Measurements from ENCODE around the gene MAST4.

The MAST4 gene

GRCh38 chr5:67129768-67130167 lies 533.6 kb downstream of the MAST4 start:
- no peak for TF ChIP-seq SPI1 (IDR thresholded peaks at IDR 0.05; ENCODE audit: low read depth, low read length)
- TF ChIP-seq POLR2AphosphoS5 (IDR thresholded peaks at IDR 0.05; ENCODE audit: low read depth, low read length): no peak
- no peak for TF ChIP-seq POU2F2 (IDR thresholded peaks at IDR 0.05; ENCODE audit: low read depth, low read length)
- no peak for TF ChIP-seq TAF1 (IDR thresholded peaks at IDR 0.05; ENCODE audit: low read depth, low read length)
- TF ChIP-seq PAX5 (IDR thresholded peaks at IDR 0.05; ENCODE audit: insufficient read depth, low read length, severe bottlenecking): no peak
- no peak for TF ChIP-seq POLR2A (IDR thresholded peaks at IDR 0.05; ENCODE audit: low read depth, low read length)
- FAIRE-seq: no peak

GRCh38 chr5:67133217-67133616 lies 537.0 kb downstream of the MAST4 start:
- DNase-seq (ENCODE audit: insufficient read length, low spot score): no peak
- FAIRE-seq: no peak

More at GRCh38 chr5:67129768-67130167, 533.6 kb downstream of the MAST4 start:
- no peak for DNase-seq (ENCODE audit: insufficient read length, low spot score)

GRCh38 chr5:67133776-67134175 lies 537.6 kb downstream of the MAST4 start:
- FAIRE-seq (no peak), DNase-seq (ENCODE audit: insufficient read length, low spot score) (no peak)
- no peak for TF ChIP-seq PAX5 (IDR thresholded peaks at IDR 0.05; ENCODE audit: insufficient read depth, low read length, severe bottlenecking)
- TF ChIP-seq POLR2A (IDR thresholded peaks at IDR 0.05; ENCODE audit: low read depth, low read length): no peak
- no peak for TF ChIP-seq POLR2AphosphoS5 (IDR thresholded peaks at IDR 0.05; ENCODE audit: low read depth, low read length)
- TF ChIP-seq TAF1 (IDR thresholded peaks at IDR 0.05; ENCODE audit: low read depth, low read length): no peak
- TF ChIP-seq SPI1 (IDR thresholded peaks at IDR 0.05; ENCODE audit: low read depth, low read length): no peak
- TF ChIP-seq POU2F2 (IDR thresholded peaks at IDR 0.05; ENCODE audit: low read depth, low read length): no peak

More at GRCh38 chr5:67133217-67133616, 537.0 kb downstream of the MAST4 start:
- TF ChIP-seq SPI1 (IDR thresholded peaks at IDR 0.05; ENCODE audit: low read depth, low read length) (no peak), POLR2A (IDR thresholded peaks at IDR 0.05; ENCODE audit: low read depth, low read length) (no peak), POU2F2 (IDR thresholded peaks at IDR 0.05; ENCODE audit: low read depth, low read length) (no peak), TAF1 (IDR thresholded peaks at IDR 0.05; ENCODE audit: low read depth, low read length) (no peak), PAX5 (IDR thresholded peaks at IDR 0.05; ENCODE audit: insufficient read depth, low read length, severe bottlenecking) (no peak), POLR2AphosphoS5 (IDR thresholded peaks at IDR 0.05; ENCODE audit: low read depth, low read length) (no peak)

DNA sequence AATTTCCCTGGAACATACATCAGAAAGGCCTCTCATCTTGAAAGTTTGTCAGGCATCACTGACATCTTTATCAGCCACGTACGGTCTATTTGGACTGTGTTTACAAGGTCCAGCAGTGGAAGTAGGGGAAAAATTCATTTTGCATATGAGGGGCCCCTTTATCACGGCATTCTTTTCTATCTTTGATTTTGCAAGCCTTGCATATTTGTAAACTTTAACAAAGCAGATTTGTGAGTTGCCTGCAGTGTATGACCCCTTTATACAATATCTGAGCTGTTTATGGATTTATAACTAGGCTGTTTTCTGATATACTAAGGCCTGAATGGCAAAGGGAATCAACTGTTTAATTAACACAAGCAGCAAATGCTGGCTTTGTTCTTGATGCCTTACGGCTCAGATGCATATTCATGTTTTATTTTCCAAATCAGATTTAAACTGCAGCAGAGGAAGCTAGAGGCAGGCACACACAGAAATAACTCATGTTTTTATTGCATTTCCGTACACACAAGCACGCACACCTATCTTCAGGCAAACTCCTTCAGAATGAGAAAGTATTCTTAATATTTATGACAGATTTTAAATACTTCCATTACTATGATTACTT lies 539.3 kb downstream of the MAST4 start:
- DNase-seq (ENCODE audit: insufficient read length, low spot score) (no peak), FAIRE-seq (no peak)
- TF ChIP-seq SPI1 (IDR thresholded peaks at IDR 0.05; ENCODE audit: low read depth, low read length) (no peak), POU2F2 (IDR thresholded peaks at IDR 0.05; ENCODE audit: low read depth, low read length) (no peak), PAX5 (IDR thresholded peaks at IDR 0.05; ENCODE audit: insufficient read depth, low read length, severe bottlenecking) (no peak)

- FAIRE-seq (no peak), DNase-seq (ENCODE audit: insufficient read length, low spot score) (no peak)
- TF ChIP-seq POLR2A (IDR thresholded peaks at IDR 0.05; ENCODE audit: low read depth, low read length): no peak
- TF ChIP-seq TAF1 (IDR thresholded peaks at IDR 0.05; ENCODE audit: low read depth, low read length): no peak
- TF ChIP-seq POLR2AphosphoS5 (IDR thresholded peaks at IDR 0.05; ENCODE audit: low read depth, low read length): no peak
- no peak for TF ChIP-seq POU2F2 (IDR thresholded peaks at IDR 0.05; ENCODE audit: low read depth, low read length)
Observed at GRCh38 chr5:67139030-67139429, 542.8 kb downstream of the MAST4 start.

DNA sequence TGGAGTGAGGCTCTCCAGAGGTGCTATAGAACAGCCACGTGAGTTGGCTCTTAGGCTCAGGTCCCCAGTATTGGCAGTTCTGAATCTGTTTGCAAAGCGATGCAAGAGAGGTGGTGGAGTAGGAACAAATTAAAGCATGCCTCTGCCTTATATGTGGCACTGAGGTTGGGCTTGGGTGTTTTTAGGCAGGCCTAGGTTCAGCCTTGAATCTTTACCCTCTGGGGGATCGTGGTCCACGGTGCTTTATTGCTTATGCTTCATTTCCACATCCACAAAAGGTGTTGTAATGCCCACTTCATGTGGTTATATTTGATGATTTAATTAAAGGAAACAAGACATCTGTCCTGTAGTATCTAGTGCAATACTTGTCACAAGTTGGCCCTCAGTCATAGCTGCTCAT lies 544.2 kb downstream of the MAST4 start:
- no peak for TF ChIP-seq POLR2A (IDR thresholded peaks at IDR 0.05; ENCODE audit: low read depth, low read length)
- TF ChIP-seq POU2F2 (IDR thresholded peaks at IDR 0.05; ENCODE audit: low read depth, low read length): no peak
- no peak for TF ChIP-seq SPI1 (IDR thresholded peaks at IDR 0.05; ENCODE audit: low read depth, low read length)
- no peak for TF ChIP-seq POLR2AphosphoS5 (IDR thresholded peaks at IDR 0.05; ENCODE audit: low read depth, low read length)
- no peak for TF ChIP-seq TAF1 (IDR thresholded peaks at IDR 0.05; ENCODE audit: low read depth, low read length)
- no peak for TF ChIP-seq PAX5 (IDR thresholded peaks at IDR 0.05; ENCODE audit: insufficient read depth, low read length, severe bottlenecking)
- FAIRE-seq: no peak
- DNase-seq (ENCODE audit: insufficient read length, low spot score): no peak

DNA sequence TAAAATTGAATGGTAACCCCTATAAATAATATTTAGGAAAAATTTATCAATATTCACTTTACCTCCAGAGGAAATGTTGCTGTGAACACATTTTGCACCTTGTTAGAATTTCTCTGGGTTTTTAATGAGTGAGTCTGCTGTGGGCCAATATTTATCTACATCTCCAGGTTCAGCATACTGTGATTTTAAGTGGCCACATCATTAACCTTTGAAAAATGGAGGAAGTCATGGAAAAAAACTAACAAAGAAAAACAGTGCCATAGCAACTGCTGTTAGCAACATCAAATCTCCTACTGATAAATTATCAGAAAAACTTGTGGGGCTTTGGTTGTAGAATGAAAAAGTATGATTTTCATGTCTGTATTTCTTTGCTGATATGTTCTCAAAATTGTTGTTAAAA lies 545.5 kb downstream of the MAST4 start:
- TF ChIP-seq POLR2A (IDR thresholded peaks at IDR 0.05; ENCODE audit: low read depth, low read length): no peak
- FAIRE-seq (no peak), DNase-seq (ENCODE audit: insufficient read length, low spot score) (no peak)

DNA sequence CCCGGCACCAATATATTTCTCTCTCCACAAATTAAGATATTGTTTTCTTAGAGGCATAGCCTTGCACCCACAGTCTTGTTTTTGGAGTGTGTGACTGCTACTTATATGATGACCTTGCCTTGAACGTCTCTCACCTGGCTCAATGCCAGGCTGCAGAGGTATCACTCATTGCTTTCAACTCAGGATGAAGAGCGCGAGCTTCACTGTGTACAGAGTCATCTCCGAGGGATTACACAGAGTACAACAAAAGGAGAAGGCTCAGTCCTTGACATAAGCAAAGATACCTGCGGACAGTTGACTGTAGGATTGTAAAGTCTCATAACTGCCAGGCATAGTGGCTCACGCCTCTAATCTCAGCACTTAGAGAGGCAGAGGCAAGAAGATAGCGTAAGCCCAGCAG lies 546.6 kb downstream of the MAST4 start:
- no peak for DNase-seq (ENCODE audit: insufficient read length, low spot score)
- TF ChIP-seq PAX5 (IDR thresholded peaks at IDR 0.05; ENCODE audit: insufficient read depth, low read length, severe bottlenecking) (no peak), POU2F2 (IDR thresholded peaks at IDR 0.05; ENCODE audit: low read depth, low read length) (no peak), TAF1 (IDR thresholded peaks at IDR 0.05; ENCODE audit: low read depth, low read length) (no peak), POLR2AphosphoS5 (IDR thresholded peaks at IDR 0.05; ENCODE audit: low read depth, low read length) (no peak), SPI1 (IDR thresholded peaks at IDR 0.05; ENCODE audit: low read depth, low read length) (no peak), POLR2A (IDR thresholded peaks at IDR 0.05; ENCODE audit: low read depth, low read length) (no peak)
- FAIRE-seq: no peak

DNA sequence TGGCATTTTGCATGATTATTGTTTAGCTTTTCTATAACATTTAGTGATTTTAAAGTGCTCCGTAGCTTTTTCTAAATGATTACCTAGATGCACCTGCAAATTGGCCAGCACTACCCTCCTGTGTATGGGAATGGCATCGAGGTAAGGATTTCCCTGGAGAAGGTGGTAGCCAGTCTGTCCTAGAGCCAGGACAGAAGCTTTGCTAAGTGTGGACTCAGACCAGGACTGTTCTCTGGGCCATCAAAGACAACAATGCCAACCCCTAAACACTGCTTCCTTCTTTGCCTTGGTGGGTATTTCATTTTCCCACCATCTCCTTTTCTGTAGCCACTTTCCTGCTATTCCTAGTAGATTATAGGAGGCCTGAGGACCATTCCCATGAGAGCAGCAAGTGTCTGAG lies 547.4 kb downstream of the MAST4 start:
- TF ChIP-seq POLR2AphosphoS5 (IDR thresholded peaks at IDR 0.05; ENCODE audit: low read depth, low read length): no peak
- DNase-seq (ENCODE audit: insufficient read length, low spot score) (no peak), FAIRE-seq (no peak)

DNA sequence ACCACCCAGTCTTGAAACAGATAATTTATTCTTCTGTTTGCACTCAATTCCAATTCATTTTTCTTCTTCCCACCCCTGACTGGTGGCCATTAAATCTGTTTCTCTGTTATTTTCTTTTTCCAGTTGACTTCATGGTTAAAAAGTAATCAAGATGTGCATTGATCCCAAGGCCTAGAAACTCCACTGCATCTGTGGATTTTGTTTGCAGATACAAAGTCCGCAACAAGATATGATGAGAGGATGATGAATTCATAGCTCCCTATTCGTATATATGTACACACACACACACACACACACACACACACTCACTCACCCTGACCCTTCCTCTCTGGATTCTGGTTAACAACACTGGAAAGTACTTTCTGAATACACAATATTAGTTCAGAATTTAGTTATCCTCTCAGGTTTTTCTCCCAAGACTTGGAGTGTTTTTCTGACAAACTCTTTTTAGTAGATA lies 548.0 kb downstream of the MAST4 start:
- TF ChIP-seq SPI1 (IDR thresholded peaks at IDR 0.05; ENCODE audit: low read depth, low read length): no peak
- no peak for TF ChIP-seq POLR2A (IDR thresholded peaks at IDR 0.05; ENCODE audit: low read depth, low read length)
- TF ChIP-seq POLR2AphosphoS5 (IDR thresholded peaks at IDR 0.05; ENCODE audit: low read depth, low read length): no peak
- no peak for TF ChIP-seq TAF1 (IDR thresholded peaks at IDR 0.05; ENCODE audit: low read depth, low read length)
- no peak for TF ChIP-seq POU2F2 (IDR thresholded peaks at IDR 0.05; ENCODE audit: low read depth, low read length)
- no peak for TF ChIP-seq PAX5 (IDR thresholded peaks at IDR 0.05; ENCODE audit: insufficient read depth, low read length, severe bottlenecking)
- FAIRE-seq (no peak), DNase-seq (ENCODE audit: insufficient read length, low spot score) (no peak)

All from GM12891 (cell line).